ENCODE results near the gene MANEAL.
A peak's percentile ranks its signal among the peaks of the same experiment; 100 is the strongest.
"Not testable (repeated sequence)": the region's sequence is repeated elsewhere in the genome, so short reads cannot be mapped to it uniquely, and the experiment has no call there.

The MANEAL gene

GRCh38 chr1:37793773-37794371 lies at the start of gene MANEAL:
MANEAL (plus strand) TSS chr1:37793847; CDS start chr1:37794183, 336 bp downstream.
- no peak for DNase-seq (ENCODE audit: low read depth in 1 of 2, low spot score in 1 of 2)

GRCh38 chr1:37746806-37747205 lies 46.8 kb upstream of the MANEAL start:
- DNase-seq (ENCODE audit: low read depth in 1 of 2, low spot score in 1 of 2), result no peak

- no peak for DNase-seq (ENCODE audit: low read depth in 1 of 2, low spot score in 1 of 2)
Observed at GRCh38 chr1:37748565-37748964, 45.1 kb upstream of the MANEAL start.

- DNase-seq (ENCODE audit: low read depth in 1 of 2, low spot score in 1 of 2), result no peak
Observed at GRCh38 chr1:37752213-37752582, 41.4 kb upstream of the MANEAL start.

DNA sequence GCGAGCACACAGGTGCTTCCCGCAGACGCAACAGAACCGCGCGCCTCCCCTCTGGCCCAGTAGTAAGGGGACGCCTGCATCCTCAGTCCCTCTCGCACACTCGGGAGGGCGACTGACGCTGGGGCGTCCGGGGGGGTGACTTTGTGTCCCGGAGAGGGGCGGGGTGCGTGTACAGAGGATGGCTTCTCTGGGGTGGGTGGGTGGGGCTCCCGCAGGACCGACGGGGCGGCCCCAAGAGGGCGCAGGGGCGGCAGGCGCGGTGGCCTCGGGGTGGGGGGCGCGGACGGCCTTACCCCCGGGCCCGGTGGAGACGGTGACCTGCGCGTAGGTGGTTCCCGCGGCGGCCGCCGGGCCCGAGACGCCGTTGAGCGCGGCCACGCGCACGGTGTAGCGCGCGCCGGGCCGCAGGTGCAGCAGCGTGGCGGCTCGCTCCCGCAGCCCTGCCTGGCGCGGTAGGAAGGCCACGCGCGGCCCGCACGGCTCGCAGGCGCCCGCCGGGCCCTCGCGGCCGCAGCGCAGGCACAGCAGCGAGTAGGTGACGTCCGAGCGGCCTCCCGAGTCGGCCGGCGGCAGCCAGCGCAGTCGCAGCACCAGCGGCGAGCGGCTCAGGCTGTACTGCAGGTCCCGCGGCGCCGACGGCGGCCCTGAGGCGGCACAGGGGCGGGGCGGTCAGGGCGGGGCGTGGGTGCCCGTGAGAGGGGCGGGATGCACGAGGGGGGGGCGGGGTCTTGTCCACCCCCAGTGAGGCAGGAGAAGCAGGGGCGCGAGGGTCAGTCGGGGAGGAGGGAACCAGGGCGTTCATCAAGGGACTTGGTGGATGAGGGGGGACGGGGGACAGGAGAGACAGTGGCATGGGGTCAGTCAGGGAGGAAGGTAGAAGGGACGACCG lies 40.8 kb upstream of the MANEAL start:
- DNase-seq (ENCODE audit: low read depth in 1 of 2, low spot score in 1 of 2), result no peak

DNA sequence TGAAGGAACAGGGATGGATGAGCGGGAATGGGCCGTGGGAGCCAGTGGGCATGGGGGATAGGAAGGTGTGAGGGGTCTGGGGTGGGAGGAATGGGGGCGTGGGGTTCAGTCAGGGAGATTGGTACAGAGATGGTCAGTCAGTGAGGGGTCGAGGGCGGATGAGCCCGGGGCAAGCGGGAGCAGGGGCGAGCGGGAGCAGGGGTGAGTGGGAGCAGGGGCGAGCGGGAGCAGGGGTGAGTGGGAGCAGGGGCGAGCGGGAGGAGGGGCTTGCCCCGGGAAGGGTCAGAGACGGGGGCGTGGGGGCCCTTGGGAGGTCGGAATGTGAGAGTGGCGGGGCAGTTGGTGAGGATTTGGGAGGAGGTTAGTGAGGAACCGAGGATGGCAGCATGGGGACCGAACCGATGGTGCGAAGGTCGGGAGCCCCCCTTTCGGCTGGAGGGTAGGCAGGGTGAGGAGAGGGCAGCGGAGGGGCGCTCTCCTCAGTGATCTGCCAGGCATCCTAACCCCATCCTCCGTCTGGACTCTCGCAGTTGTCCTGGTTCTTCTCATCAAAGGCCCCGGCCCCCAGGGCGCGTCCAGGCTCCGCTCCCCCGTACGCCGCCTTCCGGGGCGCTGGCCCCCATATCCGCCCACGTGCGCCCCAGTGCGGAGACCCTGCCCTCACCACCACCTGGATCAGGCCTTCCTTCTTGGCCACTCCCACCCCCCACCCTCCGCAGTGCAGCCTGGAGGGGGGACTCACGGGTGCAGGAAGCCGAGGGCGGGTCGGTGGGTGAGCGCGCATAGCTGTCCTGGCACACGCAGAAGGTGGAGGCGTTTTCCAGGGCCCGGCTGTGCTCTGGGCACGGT lies 40.0 kb upstream of the MANEAL start:
- DNase-seq (ENCODE audit: low read depth in 1 of 2, low spot score in 1 of 2), result no peak

DNA sequence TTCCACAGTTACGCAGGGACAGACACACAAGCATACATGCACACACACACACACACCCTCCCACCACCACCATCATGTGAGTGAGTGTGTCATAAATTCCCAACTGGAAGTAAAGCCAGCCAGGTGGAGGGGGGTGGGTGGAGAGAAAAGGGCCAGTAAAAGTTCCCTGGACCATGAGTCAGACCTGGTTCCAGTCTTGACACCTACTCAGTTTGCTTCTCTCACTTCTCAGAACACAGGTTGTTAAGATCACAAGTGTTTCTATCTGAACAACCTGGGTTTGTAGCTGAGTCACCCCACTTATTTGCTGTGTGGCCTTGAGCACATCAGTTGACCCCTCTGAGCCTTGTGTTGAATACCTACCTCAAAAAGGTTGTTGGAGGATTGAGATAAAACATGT lies 38.4 kb upstream of the MANEAL start:
- DNase-seq (ENCODE audit: low read depth in 1 of 2, low spot score in 1 of 2), result no peak

DNA sequence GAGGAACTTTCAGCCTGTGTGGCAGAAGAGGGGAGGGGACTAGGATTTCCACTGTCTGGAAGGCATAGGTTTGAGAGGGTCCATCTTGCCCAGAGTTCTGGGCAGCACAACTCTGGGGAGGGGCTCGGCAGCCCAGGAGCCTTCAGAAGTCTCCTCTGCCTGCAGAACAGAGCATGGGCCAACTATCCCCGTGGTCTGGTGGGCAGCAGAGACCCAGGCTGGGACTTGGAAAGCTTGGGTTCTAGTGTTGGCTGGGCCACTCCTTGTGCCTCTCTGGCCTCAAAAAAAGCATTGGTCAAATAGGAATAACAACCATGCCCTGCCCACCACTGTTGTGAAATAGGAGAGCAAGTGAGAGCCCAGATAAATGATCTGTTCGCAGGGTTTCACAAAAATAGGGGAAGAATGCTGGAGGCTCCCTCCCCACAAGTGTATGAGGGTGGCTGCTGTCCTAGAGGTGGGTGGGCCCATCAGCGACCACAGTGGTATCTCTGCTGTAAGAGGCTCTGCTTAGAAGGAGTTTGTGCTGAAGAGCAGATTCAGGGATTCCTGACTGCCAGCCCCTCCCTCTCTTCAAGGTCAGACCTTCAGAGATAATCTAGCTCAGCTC lies 37.6 kb upstream of the MANEAL start:
- DNase-seq (ENCODE audit: low read depth in 1 of 2, low spot score in 1 of 2), result no peak

GRCh38 chr1:37759451-37759850 lies 34.2 kb upstream of the MANEAL start:
- DNase-seq (ENCODE audit: low read depth in 1 of 2, low spot score in 1 of 2), result no peak

- DNase-seq (ENCODE audit: low read depth in 1 of 2, low spot score in 1 of 2), result no peak
Observed at GRCh38 chr1:37761416-37762095, 32.1 kb upstream of the MANEAL start.

GRCh38 chr1:37762516-37762915 lies 31.1 kb upstream of the MANEAL start:
- no peak for DNase-seq (ENCODE audit: low read depth in 1 of 2, low spot score in 1 of 2)

GRCh38 chr1:37763791-37764413 lies 29.7 kb upstream of the MANEAL start:
- no peak for DNase-seq (ENCODE audit: low read depth in 1 of 2, low spot score in 1 of 2)

DNA sequence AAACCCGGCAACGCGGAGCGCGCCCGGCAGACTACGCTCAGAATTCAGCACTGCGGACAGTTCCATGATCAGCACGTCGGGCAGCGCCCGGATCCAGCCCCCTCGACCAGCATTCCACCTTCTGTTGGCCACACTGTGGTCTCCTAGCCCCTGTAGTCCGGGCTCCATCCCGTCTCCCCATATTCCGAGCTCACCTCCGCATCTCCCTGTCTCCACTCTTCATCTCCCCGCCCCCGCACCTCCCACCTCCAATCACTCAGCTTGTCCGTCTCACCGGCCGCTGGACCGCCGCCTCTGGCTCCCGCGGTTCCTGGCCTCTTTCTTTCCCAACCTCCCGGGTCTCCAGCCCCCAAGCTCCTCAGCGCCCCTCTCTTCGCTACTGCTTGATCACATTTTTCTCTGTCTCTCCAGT lies 29.2 kb upstream of the MANEAL start:
- DNase-seq (ENCODE audit: low read depth in 1 of 2, low spot score in 1 of 2), result peak in 1 of 2 donors; percentile 27

DNA sequence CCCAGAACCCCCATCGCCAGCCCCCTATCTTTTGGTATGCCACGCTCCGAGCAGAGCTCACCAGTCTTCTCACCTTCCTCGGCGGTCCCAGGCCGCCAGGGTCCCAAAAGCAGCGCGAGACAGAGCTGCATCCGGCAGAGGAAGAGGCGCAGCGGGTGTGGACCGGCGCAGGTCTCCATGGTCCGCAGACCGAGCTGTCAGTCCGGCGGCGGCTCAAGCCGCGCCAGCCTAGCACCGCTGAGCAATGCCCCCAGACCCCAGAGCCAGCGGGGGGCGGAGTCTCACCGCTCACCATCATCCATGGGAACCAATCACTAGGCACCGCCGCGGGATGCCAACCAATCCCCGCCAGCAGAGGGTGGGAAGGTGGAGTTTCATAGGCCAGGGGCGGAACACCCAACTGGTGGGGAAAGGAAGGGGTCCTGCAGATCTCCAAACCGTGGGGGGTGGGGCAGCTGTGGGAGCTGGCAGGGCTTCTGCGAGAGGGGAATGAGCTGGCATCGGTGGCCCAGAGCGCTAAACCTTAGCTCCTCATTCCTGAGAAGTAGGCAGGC lies 28.7 kb upstream of the MANEAL start, which contains the start of gene EPHA10:
Gene EPHA10 (minus strand): TSS at position 233 of the 554 bp plus-strand sequence. CDS start 54 bp downstream, at position 179.
- no peak for DNase-seq (ENCODE audit: low read depth in 1 of 2, low spot score in 1 of 2)

- no peak for DNase-seq (ENCODE audit: low read depth in 1 of 2, low spot score in 1 of 2)
Observed at GRCh38 chr1:37765916-37766664, 27.6 kb upstream of the MANEAL start.

GRCh38 chr1:37767488-37767887 lies 26.2 kb upstream of the MANEAL start:
- no peak for DNase-seq (ENCODE audit: low read depth in 1 of 2, low spot score in 1 of 2)

GRCh38 chr1:37771440-37771839 lies 22.2 kb upstream of the MANEAL start:
- DNase-seq (ENCODE audit: low read depth in 1 of 2, low spot score in 1 of 2), result not testable (repeated sequence)

- no peak for DNase-seq (ENCODE audit: low read depth in 1 of 2, low spot score in 1 of 2)
Observed at GRCh38 chr1:37776946-37777516, 16.6 kb upstream of the MANEAL start.

DNA sequence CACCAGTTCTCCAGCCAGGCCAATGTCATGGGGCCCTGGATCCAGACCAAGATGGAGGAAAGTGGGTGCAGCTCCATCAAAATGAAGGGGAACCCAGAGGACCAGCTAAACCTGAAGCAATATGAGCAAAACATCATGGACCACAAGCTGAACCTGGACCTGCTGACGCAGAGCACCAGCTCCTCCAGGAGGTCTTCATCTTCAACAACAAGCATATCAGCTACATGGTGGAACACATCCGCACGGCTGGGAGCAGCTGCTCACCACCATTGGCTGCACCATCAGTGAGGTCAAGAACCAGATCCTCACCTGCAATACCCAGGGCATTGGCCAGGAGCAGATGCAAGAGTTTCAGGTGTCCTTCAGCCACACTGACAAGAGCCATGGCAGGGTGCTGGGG lies 15.0 kb upstream of the MANEAL start:
- no peak for DNase-seq (ENCODE audit: low read depth in 1 of 2, low spot score in 1 of 2)

Measured in stimulated activated CD4-positive, alpha-beta T cell treated with anti-CD3 and anti-CD28 coated beads, Interleukin-15, amount 100 ng/mL, for 1 hour (primary cell).